HUES64 (cell line): ENCODE results near the gene CAPN13.

Source experiments
- H3K27ac ChIP-seq: 2 replicates; pipeline ENCODE4 v1.7.0; 2013; ENCODE audit warnings: low read depth, low read length, inconsistent platforms
- H3K27me3 ChIP-seq: 2 replicates; pipeline ENCODE4 v1.6.1; 2013; ENCODE audit warnings: mild to moderate bottlenecking, low read length; ENCODE audit not compliant: insufficient read depth
- H3K36me3 ChIP-seq: 2 replicates; pipeline ENCODE4 v1.6.1; 2013; ENCODE audit warnings: mild to moderate bottlenecking, low read length; ENCODE audit not compliant: insufficient read depth
- H3K4me1 ChIP-seq: 2 replicates; pipeline ENCODE4 v1.6.1; 2013; ENCODE audit warnings: mild to moderate bottlenecking, low read length, moderate library complexity; ENCODE audit not compliant: insufficient read depth
- H3K4me3 ChIP-seq: 2 replicates; pipeline ENCODE4 v1.5.1; 2013; ENCODE audit warnings: mild to moderate bottlenecking, low read length, moderate library complexity
- H3K9ac ChIP-seq: 2 replicates; pipeline ENCODE4 v1.6.1; 2013; ENCODE audit warnings: mild to moderate bottlenecking, low read depth, low read length
- H3K9me3 ChIP-seq: 2 replicates; pipeline ENCODE4 v1.6.1; 2013; ENCODE audit warnings: low read depth, low read length; ENCODE audit not compliant: insufficient read depth
- WGBS: fragments of 150-250, 120-280 bp; methylation state at CpG from one replicate; pipeline ENCODE4 v1.1.7; 2013; ENCODE audit warnings: missing lambda C conversion rate; 5-methylcytosine and 5-hydroxymethylcytosine counted together

The CAPN13 gene

GRCh38 chr2:30738141-30738911, 68.9 kb downstream of the CAPN13 start:
- H3K9me3 ChIP-seq: no peaks in the 10 kb centered on the region
- no peak overlapping the region for H3K4me3 ChIP-seq
- 94% methylated on average over 7 of the region's 7 CpGs for WGBS
- no peak overlapping the region for H3K9ac ChIP-seq
- no peaks in the 10 kb centered on the region for H3K4me1 ChIP-seq
- H3K27ac ChIP-seq: no peak overlapping the region
- H3K27me3 ChIP-seq: no peaks in the 10 kb centered on the region
- H3K36me3 ChIP-seq: no peaks in the 10 kb centered on the region

- H3K4me3 ChIP-seq: no peak overlapping the region
- H3K36me3 ChIP-seq: no peaks in the 10 kb centered on the region
- no peak overlapping the region for H3K27ac ChIP-seq
- H3K4me1 ChIP-seq: no peaks in the 10 kb centered on the region
- H3K9me3 ChIP-seq: no peaks in the 10 kb centered on the region
- H3K27me3 ChIP-seq: no peaks in the 10 kb centered on the region
- 90% methylated on average over 8 of the region's 8 CpGs for WGBS
- H3K9ac ChIP-seq: no peak overlapping the region
These were observed 70.0 kb downstream of the CAPN13 start for GRCh38 chr2:30737326-30737610.

GRCh38 chr2:30736461-30737325, 70.6 kb downstream of the CAPN13 start:
- no peaks in the 10 kb centered on the region for H3K36me3 ChIP-seq
- WGBS: 92% methylated on average over 18 of the region's 18 CpGs
- H3K9ac ChIP-seq: no peak overlapping the region
- no peak overlapping the region for H3K27ac ChIP-seq
- no peaks in the 10 kb centered on the region for H3K27me3 ChIP-seq
- no peak overlapping the region for H3K4me3 ChIP-seq
- no peaks in the 10 kb centered on the region for H3K4me1 ChIP-seq
- no peaks in the 10 kb centered on the region for H3K9me3 ChIP-seq

GRCh38 chr2:30733876-30734520, 73.2 kb downstream of the CAPN13 start:
- Histone ChIP-seq H3K9me3 (no peaks in the 10 kb centered on the region), H3K36me3 (no peaks in the 10 kb centered on the region), H3K27me3 (no peaks in the 10 kb centered on the region), H3K27ac (no peak overlapping the region), H3K9ac (no peak overlapping the region), H3K4me1 (no peaks in the 10 kb centered on the region), H3K4me3 (no peak overlapping the region)
- WGBS: 92% methylated on average over 15 of the region's 15 CpGs

GRCh38 chr2:30732876-30733275, 74.4 kb downstream of the CAPN13 start:
- Histone ChIP-seq H3K9me3 (no peaks in the 10 kb centered on the region), H3K27me3 (no peaks in the 10 kb centered on the region), H3K4me1 (no peaks in the 10 kb centered on the region), H3K27ac (no peak overlapping the region), H3K9ac (no peak overlapping the region), H3K4me3 (no peak overlapping the region), H3K36me3 (no peaks in the 10 kb centered on the region)
- 91% methylated on average over 4 of the region's 4 CpGs for WGBS

GRCh38 chr2:30732376-30732775, 74.9 kb downstream of the CAPN13 start:
- Histone ChIP-seq H3K36me3 (no peaks in the 10 kb centered on the region), H3K27ac (no peak overlapping the region), H3K4me3 (no peak overlapping the region), H3K9ac (no peak overlapping the region), H3K9me3 (no peaks in the 10 kb centered on the region), H3K4me1 (no peaks in the 10 kb centered on the region), H3K27me3 (no peaks in the 10 kb centered on the region)
- 94% methylated on average over 10 of the region's 10 CpGs for WGBS

GRCh38 chr2:30731706-30732105, 75.5 kb downstream of the CAPN13 start:
- Histone ChIP-seq H3K27ac (no peak overlapping the region), H3K9ac (no peak overlapping the region), H3K9me3 (no peaks in the 10 kb centered on the region), H3K4me3 (no peak overlapping the region), H3K4me1 (no peaks in the 10 kb centered on the region), H3K27me3 (no peaks in the 10 kb centered on the region), H3K36me3 (no peaks in the 10 kb centered on the region)
- 73% methylated on average over 6 of the region's 6 CpGs for WGBS

GRCh38 chr2:30730736-30731647, 76.3 kb downstream of the CAPN13 start:
- Histone ChIP-seq H3K27me3 (no peaks in the 10 kb centered on the region), H3K4me3 (no peak overlapping the region)
- 94% methylated on average over 14 of the region's 16 CpGs for WGBS

GRCh38 chr2:30729031-30729430, 78.2 kb downstream of the CAPN13 start:
- H3K9me3 ChIP-seq: no peaks in the 10 kb centered on the region
- WGBS: 98% methylated on average over 4 of the region's 5 CpGs
- no peaks in the 10 kb centered on the region for H3K36me3 ChIP-seq
- no peaks in the 10 kb centered on the region for H3K4me1 ChIP-seq
- H3K27ac ChIP-seq: no peak overlapping the region
- H3K9ac ChIP-seq: no peak overlapping the region
- no peak overlapping the region for H3K4me3 ChIP-seq
- H3K27me3 ChIP-seq: no peaks in the 10 kb centered on the region

More at GRCh38 chr2:30730736-30731647, 76.3 kb downstream of the CAPN13 start:
- H3K36me3 ChIP-seq: no peaks in the 10 kb centered on the region
- no peaks in the 10 kb centered on the region for H3K9me3 ChIP-seq
- no peak overlapping the region for H3K9ac ChIP-seq
- no peak overlapping the region for H3K27ac ChIP-seq
- no peaks in the 10 kb centered on the region for H3K4me1 ChIP-seq

GRCh38 chr2:30722936-30723725, 84.1 kb downstream of the CAPN13 start:
- Histone ChIP-seq H3K4me3 (no peak overlapping the region), H3K27me3 (no peaks in the 10 kb centered on the region), H3K9me3 (no peaks in the 10 kb centered on the region), H3K4me1 (no peaks in the 10 kb centered on the region), H3K36me3 (no peaks in the 10 kb centered on the region), H3K27ac (no peak overlapping the region), H3K9ac (no peak overlapping the region)
- 82% methylated on average over 4 of the region's 4 CpGs for WGBS
